Naive thymus-derived CD8-positive, alpha-beta T cell (primary cell): ENCODE results near the gene GYPB. TPM values are rescaled to one million over a fixed set of nuclear protein-coding genes. Genes with fewer than 3 reads are reported as not detected.
"Not testable (repeated sequence)": the region's sequence is repeated elsewhere in the genome, so short reads cannot be mapped to it uniquely, and the experiment has no call there.

Source experiments
- ATAC-seq, 2 donors: fragments of 150-1000 bp; cut with Tn5 transposase in 1 of 2; sonication (Bioruptor Pico), chemical (Tn5 transposase) in 1 of 2; 1 replicate in 1 of 2; 2 replicates in 1 of 2; pipeline ENCODE4 v1.10.0; 2021; ENCODE audit warnings: mild to moderate bottlenecking in 2 of 2, moderate library complexity in 2 of 2
- POLR2A ChIA-PET: fragments of 350-600 bp; sonication (Branson Sonifier 250); formaldehyde crosslinking; loops from one replicate; lab custom pipeline; 2021; ENCODE audit warnings: antibody characterized with exemption; lab: Charles Lee
- DNase-seq, 10 donors: peaks; one replicate each; pipeline versions ENCODE4 v3.0.0 to v3.0.0-alpha.2; 2020 to 2022
- H3K27ac Mint-ChIP-seq, 10 donors: one replicate each; pipeline ENCODE4 v1.8.0; 2020 to 2022; ENCODE audit warnings: mild to moderate bottlenecking in 10 of 10, mixed read lengths in 10 of 10, moderate library complexity in 4 of 10, inconsistent platforms in 1 of 10
- H3K27me3 Mint-ChIP-seq, 5 donors: one replicate each; pipeline ENCODE4 v1.8.0; 2021 to 2022; ENCODE audit warnings: mixed read lengths in 5 of 5
- H3K36me3 Mint-ChIP-seq, 3 donors: one replicate each; pipeline ENCODE4 v1.8.0; 2020 to 2022; ENCODE audit warnings: mixed read lengths in 3 of 3, mild to moderate bottlenecking in 2 of 3, inconsistent platforms in 1 of 3
- H3K4me1 Mint-ChIP-seq, 4 donors: one replicate each; pipeline ENCODE4 v1.8.0; 2021 to 2022; ENCODE audit warnings: mixed read lengths in 4 of 4
- H3K4me3 Mint-ChIP-seq, 10 donors: one replicate each; pipeline ENCODE4 v1.8.0; 2020 to 2022; ENCODE audit warnings: mild to moderate bottlenecking in 10 of 10, mixed read lengths in 10 of 10, moderate library complexity in 6 of 10, inconsistent platforms in 1 of 10
- H3K9me3 Mint-ChIP-seq, 9 donors: one replicate each; pipeline ENCODE4 v1.8.0; 2020 to 2022; ENCODE audit warnings: mixed read lengths in 9 of 9, mild to moderate bottlenecking in 3 of 9, inconsistent platforms in 1 of 9, moderate library complexity in 1 of 9
- polyA plus RNA-seq, 3 donors: library from polyadenylated mRNA; unstranded; fragments of 300-500 nt; fragmentation: Illumina TruSeq; gene quantifications; one replicate each; pipeline ENCODE4 v1.2.3, GENCODE V29; 2021
- total RNA-seq, 8 experiments: library from RNA in 2 of 8; stranded (reverse) in 2 of 8; gene quantifications; one replicate each; pipeline ENCODE4 v1.2.3 and lab custom pipeline; 2021 to 2026

GYPB gene
- not detected for total RNA-seq
- polyA plus RNA-seq, result not detected
- total RNA-seq (lab: John Stamatoyannopoulos, UW), result 0 reads per million in 6 experiments

DNA sequence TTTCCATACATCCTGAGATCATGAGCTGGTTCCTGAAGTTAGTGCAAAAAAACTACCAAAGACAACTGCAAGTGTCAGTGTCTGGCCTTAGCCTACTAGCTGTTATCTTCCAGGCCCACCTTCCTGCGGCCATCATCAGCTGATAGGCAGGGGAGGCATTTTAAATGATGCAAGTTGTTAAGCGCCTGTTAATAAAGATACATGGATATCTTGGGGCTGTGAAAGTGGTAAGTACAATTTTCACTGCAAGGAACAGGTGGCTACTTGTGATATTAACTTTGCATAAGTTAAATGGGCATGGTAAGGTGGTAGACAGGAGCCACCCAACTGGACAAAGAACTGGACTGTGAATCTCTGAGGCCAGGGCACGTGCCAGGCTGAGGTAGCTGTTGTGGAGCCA lies at the start of gene GYPB:
GYPB (minus strand) TSS at position 104 of the 400 bp plus-strand sequence; CDS start at position 11, 93 bp downstream.
- H3K27ac Mint-ChIP-seq, POLR2A ChIA-PET, H3K4me1 Mint-ChIP-seq, H3K36me3 Mint-ChIP-seq, ATAC-seq, H3K4me3 Mint-ChIP-seq, H3K9me3 Mint-ChIP-seq, DNase-seq, H3K27me3 Mint-ChIP-seq: not testable (repeated sequence)

- ATAC-seq, DNase-seq, H3K4me1 Mint-ChIP-seq, H3K4me3 Mint-ChIP-seq, POLR2A ChIA-PET, H3K27ac Mint-ChIP-seq: not testable (repeated sequence)
- H3K36me3 Mint-ChIP-seq, result peaks cover 5 to 24% (median 5%) of the 10 kb centered on the region in 3 donors
- H3K27me3 Mint-ChIP-seq, result peaks cover 0 to 17% (median 1%) of the 10 kb centered on the region in 5 donors
- H3K9me3 Mint-ChIP-seq, result peaks cover 0 to 28% (median 19%) of the 10 kb centered on the region in 9 donors
Observed at GRCh38 chr4:144061556-144061955, 42.4 kb upstream of the GYPB start.

DNA sequence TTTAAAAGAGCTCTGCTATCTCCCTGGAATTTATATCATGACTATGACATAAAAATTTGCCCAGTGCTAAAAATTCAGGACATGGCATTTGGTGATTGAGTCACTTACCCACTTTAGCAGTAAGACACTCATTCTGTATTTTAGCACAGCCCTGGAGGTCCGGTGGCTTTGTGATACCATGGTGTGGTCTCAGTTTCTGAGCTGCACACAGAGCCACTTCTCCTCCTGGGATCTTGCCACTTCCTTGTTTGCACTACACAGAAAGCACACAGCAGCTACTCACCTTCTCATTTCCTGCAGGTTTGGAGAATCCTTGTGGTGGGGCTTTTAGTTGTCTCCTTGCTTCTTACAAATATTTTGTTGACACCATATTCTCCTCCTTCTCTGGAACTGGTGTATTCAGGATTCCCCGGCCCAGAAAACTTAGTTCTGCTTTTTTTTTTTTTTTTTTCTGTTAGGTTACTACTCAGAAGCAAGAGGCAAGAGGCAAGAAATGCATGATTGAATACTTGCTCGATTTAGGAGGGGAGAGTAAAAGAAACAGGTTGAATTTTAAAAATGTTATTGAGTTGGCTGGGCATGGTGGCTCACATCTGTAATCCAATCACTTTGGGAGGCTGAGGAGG lies 41.2 kb upstream of the GYPB start:
- H3K4me3 Mint-ChIP-seq, ATAC-seq, H3K27ac Mint-ChIP-seq, H3K4me1 Mint-ChIP-seq, DNase-seq, POLR2A ChIA-PET: not testable (repeated sequence)
- Mint-ChIP-seq H3K27me3 (peaks cover 0 to 25% (median 1%) of the 10 kb centered on the region in 5 donors), H3K9me3 (peaks cover 0 to 28% (median 19%) of the 10 kb centered on the region in 9 donors), H3K36me3 (peaks cover 5 to 24% (median 5%) of the 10 kb centered on the region in 3 donors)

- H3K27me3 Mint-ChIP-seq, result peaks cover 0 to 25% (median 1%) of the 10 kb centered on the region in 5 donors
- no peak overlapping the region for H3K27ac Mint-ChIP-seq
Observed at GRCh38 chr4:144056800-144057199, 37.6 kb upstream of the GYPB start.

GRCh38 chr4:144055336-144055735 lies 36.2 kb upstream of the GYPB start:
- H3K36me3 Mint-ChIP-seq, ATAC-seq, H3K4me1 Mint-ChIP-seq, POLR2A ChIA-PET, DNase-seq, H3K4me3 Mint-ChIP-seq, H3K9me3 Mint-ChIP-seq, H3K27ac Mint-ChIP-seq: not testable (repeated sequence)
- peaks cover 0 to 25% (median 1%) of the 10 kb centered on the region in 5 donors for H3K27me3 Mint-ChIP-seq

More at GRCh38 chr4:144056800-144057199, 37.6 kb upstream of the GYPB start:
- H3K9me3 Mint-ChIP-seq, result peaks cover 0 to 19% (median 13%) of the 10 kb centered on the region in 9 donors
- no peak for ATAC-seq
- POLR2A ChIA-PET, result no interaction called here
- no peak overlapping the region for H3K4me3 Mint-ChIP-seq
- H3K36me3 Mint-ChIP-seq, result peaks cover 3 to 14% (median 5%) of the 10 kb centered on the region in 3 donors
- no peak for DNase-seq
- H3K4me1 Mint-ChIP-seq, result peaks cover 0 to 2% (median 0%) of the 10 kb centered on the region in 4 donors

GRCh38 chr4:144051494-144051893 lies 32.3 kb upstream of the GYPB start:
- DNase-seq, ATAC-seq, H3K9me3 Mint-ChIP-seq, H3K27ac Mint-ChIP-seq, H3K27me3 Mint-ChIP-seq, H3K4me3 Mint-ChIP-seq, POLR2A ChIA-PET, H3K4me1 Mint-ChIP-seq, H3K36me3 Mint-ChIP-seq: not testable (repeated sequence)

DNA sequence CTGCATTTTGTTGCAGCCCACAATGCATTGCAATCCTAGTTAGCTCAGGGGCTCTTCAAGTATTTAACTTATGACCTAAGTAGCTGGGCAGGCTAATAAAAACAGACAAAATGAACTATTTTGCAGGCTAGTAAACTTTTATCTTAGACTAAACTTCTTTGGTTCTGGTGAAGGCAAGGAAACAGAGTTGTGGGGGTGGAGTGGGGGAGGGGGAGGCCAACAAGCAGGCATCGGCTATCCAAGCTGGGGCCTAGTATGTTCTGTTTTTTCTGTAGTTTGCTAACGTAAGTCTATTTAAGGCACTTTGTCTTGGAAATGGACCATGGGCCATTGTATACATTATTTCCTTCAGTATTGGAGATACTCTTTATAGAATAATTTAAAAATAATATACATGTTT lies 31.5 kb upstream of the GYPB start:
- H3K4me3 Mint-ChIP-seq, H3K4me1 Mint-ChIP-seq, H3K27ac Mint-ChIP-seq, H3K27me3 Mint-ChIP-seq, DNase-seq, H3K9me3 Mint-ChIP-seq, ATAC-seq, POLR2A ChIA-PET, H3K36me3 Mint-ChIP-seq: not testable (repeated sequence)

DNA sequence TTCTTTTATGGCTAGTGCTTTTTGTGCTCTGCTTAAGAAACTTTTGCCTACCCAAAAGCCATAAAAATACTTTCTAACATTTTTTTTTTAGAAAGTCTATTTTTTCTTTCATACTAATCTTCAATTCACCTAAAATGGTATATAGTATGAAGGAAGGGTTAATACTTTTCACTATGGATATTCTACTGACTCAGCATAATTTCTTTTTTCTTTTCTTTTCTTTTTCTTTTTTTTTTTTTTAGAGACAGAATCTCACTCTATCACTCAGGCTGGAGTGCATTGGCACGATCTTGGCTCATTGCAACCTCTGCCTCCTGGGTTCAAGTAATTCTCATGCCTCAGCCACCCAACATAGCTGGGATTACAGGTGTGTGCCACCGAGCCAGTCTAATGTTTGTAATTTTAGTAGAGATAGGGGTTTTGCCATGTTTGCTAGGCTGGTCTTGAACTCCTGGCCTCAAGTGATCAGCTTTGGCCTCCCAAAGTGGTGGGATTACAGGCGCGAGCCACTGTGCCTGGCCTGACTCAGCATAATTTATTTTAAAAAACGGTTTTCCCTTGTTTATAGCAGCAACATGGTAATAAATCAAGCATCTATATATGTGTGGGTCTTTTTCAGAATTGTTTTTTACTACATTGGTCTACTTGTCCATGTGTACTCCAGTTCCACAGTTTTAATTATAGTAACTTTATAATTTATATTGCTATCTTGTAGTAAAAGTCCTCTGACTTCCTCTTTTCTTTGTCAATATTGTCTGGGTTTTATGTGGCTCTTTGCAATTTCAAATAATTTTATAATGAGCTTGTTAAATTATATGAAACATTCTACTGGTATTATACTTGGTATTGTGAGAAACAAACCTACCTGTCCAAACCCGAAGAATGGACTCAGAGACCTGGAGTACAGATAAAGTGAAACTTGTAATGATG lies 30.6 kb upstream of the GYPB start:
- H3K27me3 Mint-ChIP-seq, H3K4me1 Mint-ChIP-seq, ATAC-seq, H3K27ac Mint-ChIP-seq, H3K36me3 Mint-ChIP-seq, POLR2A ChIA-PET, H3K9me3 Mint-ChIP-seq, DNase-seq, H3K4me3 Mint-ChIP-seq: not testable (repeated sequence)

DNA sequence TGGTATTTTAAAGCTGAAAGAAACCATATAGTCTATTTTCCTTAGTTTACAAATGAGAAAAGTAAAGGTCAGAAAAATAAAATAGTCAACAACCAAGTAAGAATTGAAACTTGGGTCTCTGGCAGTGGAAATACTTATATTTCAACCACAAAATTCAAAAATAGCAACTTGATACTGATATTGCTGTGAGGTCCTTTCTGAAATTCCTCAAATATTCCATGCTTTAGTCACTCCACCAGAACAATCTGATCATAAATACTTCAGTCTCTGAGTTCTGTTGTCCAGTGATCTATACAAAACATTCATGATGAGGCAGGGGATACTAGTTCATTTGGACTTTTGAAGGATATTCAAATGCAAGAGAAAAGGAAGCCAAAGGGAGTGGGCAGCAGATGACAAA lies 25.8 kb upstream of the GYPB start:
- H3K27me3 Mint-ChIP-seq, ATAC-seq, H3K4me1 Mint-ChIP-seq, DNase-seq, H3K4me3 Mint-ChIP-seq, POLR2A ChIA-PET, H3K27ac Mint-ChIP-seq: not testable (repeated sequence)
- Mint-ChIP-seq H3K36me3 (peaks cover 0 to 12% (median 0%) of the 10 kb centered on the region in 3 donors), H3K9me3 (peaks cover 0 to 11% (median 8%) of the 10 kb centered on the region in 9 donors)

GRCh38 chr4:144032580-144032979 lies 13.4 kb upstream of the GYPB start:
- H3K36me3 Mint-ChIP-seq, DNase-seq, H3K27me3 Mint-ChIP-seq, POLR2A ChIA-PET, H3K27ac Mint-ChIP-seq, ATAC-seq, H3K9me3 Mint-ChIP-seq, H3K4me3 Mint-ChIP-seq: not testable (repeated sequence)
- H3K4me1 Mint-ChIP-seq, result peaks cover 2 to 17% (median 8%) of the 10 kb centered on the region in 4 donors

DNA sequence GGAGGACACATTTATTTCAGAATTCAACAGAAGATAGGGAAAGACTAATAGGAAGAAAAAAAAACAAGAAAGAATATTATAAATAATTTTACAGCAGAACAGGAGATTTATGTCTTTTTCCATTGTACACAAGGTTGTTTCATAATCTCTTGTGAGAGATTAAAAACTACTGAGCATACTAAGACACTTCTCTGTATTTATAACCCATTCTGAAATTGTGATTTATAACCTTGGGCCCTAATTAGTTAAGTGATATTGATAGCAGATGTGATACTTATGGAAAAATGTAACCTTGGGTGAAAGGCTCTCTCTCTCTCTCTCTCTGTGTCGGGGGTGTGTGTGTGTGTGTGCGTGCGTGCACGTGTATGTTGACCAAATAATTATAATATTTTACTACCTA lies 12.7 kb upstream of the GYPB start:
- H3K27ac Mint-ChIP-seq, H3K36me3 Mint-ChIP-seq, H3K27me3 Mint-ChIP-seq, DNase-seq, H3K9me3 Mint-ChIP-seq, ATAC-seq, POLR2A ChIA-PET, H3K4me3 Mint-ChIP-seq: not testable (repeated sequence)
- peaks cover 2 to 17% (median 8%) of the 10 kb centered on the region in 4 donors for H3K4me1 Mint-ChIP-seq

- H3K4me3 Mint-ChIP-seq, result not testable (repeated sequence)
Observed at GRCh38 chr4:144031369-144031768, 12.2 kb upstream of the GYPB start.

DNA sequence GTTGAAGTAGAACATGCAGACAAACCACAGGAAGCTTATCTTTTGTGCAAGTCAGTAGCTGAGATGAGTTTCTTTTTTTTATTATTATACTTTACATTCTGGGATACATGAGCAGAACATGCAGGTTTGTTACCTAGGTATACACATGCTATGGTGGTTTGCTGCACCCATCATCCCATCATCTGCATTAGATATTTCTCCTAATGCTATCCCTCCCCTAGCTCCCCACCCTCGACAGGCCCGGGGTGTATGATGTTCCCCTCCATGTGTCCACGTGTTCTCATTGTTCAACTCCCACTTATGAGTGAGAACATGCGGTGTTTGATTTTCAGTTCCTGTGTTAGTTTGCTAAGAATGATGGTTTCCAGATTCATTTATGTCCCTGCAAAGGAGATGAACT lies 11.5 kb upstream of the GYPB start:
- Mint-ChIP-seq H3K4me1 (peaks cover 2 to 17% (median 8%) of the 10 kb centered on the region in 4 donors), H3K27ac (peak overlapping the region in 3 of 10 donors; percentile 15 to 20 (median 15)), H3K4me3 (peak overlapping the region in 4 of 10 donors; percentile 23 to 58 (median 31))
- peak in 1 of 10 donors; percentile 1 for DNase-seq
- H3K9me3 Mint-ChIP-seq, ATAC-seq, POLR2A ChIA-PET, H3K27me3 Mint-ChIP-seq, H3K36me3 Mint-ChIP-seq: not testable (repeated sequence)

More at GRCh38 chr4:144031369-144031768, 12.2 kb upstream of the GYPB start:
- H3K27ac Mint-ChIP-seq, H3K27me3 Mint-ChIP-seq, POLR2A ChIA-PET, ATAC-seq, DNase-seq, H3K9me3 Mint-ChIP-seq, H3K36me3 Mint-ChIP-seq: not testable (repeated sequence)
- peaks cover 2 to 17% (median 8%) of the 10 kb centered on the region in 4 donors for H3K4me1 Mint-ChIP-seq
